ENCODE measurements around the gene TECPR1.

GRCh38 chr7:98196706-98197605 is 55.1 kb downstream of the TECPR1 start:
- TF ChIP-seq POLR2A (IDR thresholded peaks at IDR 0.05; ENCODE audit: control extremely low read depth in 1 of 2, low read depth in 2 of 2, low read length in 2 of 2): no peak
- no peak for TF ChIP-seq EP300 (IDR thresholded peaks at IDR 0.05; ENCODE audit: borderline replicate concordance in 1 of 2, low read depth in 2 of 2, low read length in 2 of 2)
- no peak for TF ChIP-seq CTCF (IDR thresholded peaks at IDR 0.05; ENCODE audit: control extremely low read depth in 1 of 3, insufficient read depth in 1 of 3, low read depth in 1 of 3, low read length in 3 of 3)
- no peak for TF ChIP-seq SRF (IDR thresholded peaks at IDR 0.05; ENCODE audit: low read depth, low read length)
- no peak for TF ChIP-seq NANOG (IDR thresholded peaks at IDR 0.05; ENCODE audit: insufficient read depth, low read depth, low read length, poor library complexity, severe bottlenecking)
- no peak for TF ChIP-seq TAF1 (IDR thresholded peaks at IDR 0.05; ENCODE audit: low read depth, low read length)
- no peak for TF ChIP-seq EGR1 (IDR thresholded peaks at IDR 0.05; ENCODE audit: borderline replicate concordance, low read depth, low read length)
- no peak for TF ChIP-seq POLR2AphosphoS5 (IDR thresholded peaks at IDR 0.05; ENCODE audit: low read depth, low read length)
- no peak for TF ChIP-seq CBX8 (IDR thresholded peaks at IDR 0.05; ENCODE audit: borderline replicate concordance, low read depth, low read length)
- TF ChIP-seq ZNF274 (IDR thresholded peaks at IDR 0.05; ENCODE audit: borderline replicate concordance, extremely low read depth, low read length): no peak
- TF ChIP-seq KDM5A (IDR thresholded peaks at IDR 0.05; ENCODE audit: low read length): no peak
- TF ChIP-seq CHD2 (IDR thresholded peaks at IDR 0.05; ENCODE audit: low read length): no peak
